Activated naive CD8-positive, alpha-beta T cell (primary cell): Measurements from ENCODE around the gene GNA12.
"Not testable (repeated sequence)": the region's sequence is repeated elsewhere in the genome, so short reads cannot be mapped to it uniquely, and the experiment has no call there.

Source experiments
- H3K27ac Mint-ChIP-seq: one replicate; pipeline ENCODE4 v1.8.0; 2021; ENCODE audit warnings: mixed read lengths
- H3K27me3 Mint-ChIP-seq: one replicate; pipeline ENCODE4 v1.8.0; 2021; ENCODE audit warnings: mixed read lengths
- H3K36me3 Mint-ChIP-seq: one replicate; pipeline ENCODE4 v1.8.0; 2021; ENCODE audit warnings: mixed read lengths
- H3K4me1 Mint-ChIP-seq: one replicate; pipeline ENCODE4 v1.8.0; 2021; ENCODE audit warnings: low read depth, mixed read lengths
- H3K4me3 Mint-ChIP-seq: one replicate; pipeline ENCODE4 v1.8.0; 2021; ENCODE audit warnings: mild to moderate bottlenecking, mixed read lengths
- H3K9me3 Mint-ChIP-seq: one replicate; pipeline ENCODE4 v1.8.0; 2021; ENCODE audit warnings: low read depth, mixed read lengths

The GNA12 gene

GRCh38 chr7:2759736-2760097 lies 84.4 kb downstream of the GNA12 start:
- peaks cover 44% of the 10 kb centered on the region for H3K4me1 Mint-ChIP-seq
- H3K36me3 Mint-ChIP-seq: peaks cover 23% of the 10 kb centered on the region
- no peak overlapping the region for H3K27ac Mint-ChIP-seq
- H3K4me3 Mint-ChIP-seq: no peak overlapping the region
- H3K9me3 Mint-ChIP-seq: no peaks in the 10 kb centered on the region
- H3K27me3 Mint-ChIP-seq: no peaks in the 10 kb centered on the region

- H3K36me3 Mint-ChIP-seq: peaks cover 26% of the 10 kb centered on the region
Measured at GRCh38 chr7:2758673-2759616, 85.2 kb downstream of the GNA12 start.

GRCh38 chr7:2757904-2758672 lies 86.0 kb downstream of the GNA12 start:
- H3K9me3 Mint-ChIP-seq: no peaks in the 10 kb centered on the region
- peaks cover 26% of the 10 kb centered on the region for H3K36me3 Mint-ChIP-seq
- peak overlapping the region; percentile 98 for H3K27ac Mint-ChIP-seq
- peak overlapping the region; percentile 56 for H3K4me3 Mint-ChIP-seq
- H3K4me1 Mint-ChIP-seq: peaks cover 44% of the 10 kb centered on the region
- H3K27me3 Mint-ChIP-seq: no peaks in the 10 kb centered on the region

More at GRCh38 chr7:2758673-2759616, 85.2 kb downstream of the GNA12 start:
- Mint-ChIP-seq H3K27ac (peak overlapping the region; percentile 98), H3K27me3 (no peaks in the 10 kb centered on the region), H3K9me3 (no peaks in the 10 kb centered on the region), H3K4me3 (peak overlapping the region; percentile 56), H3K4me1 (peaks cover 44% of the 10 kb centered on the region)

GRCh38 chr7:2757361-2757903 lies 86.7 kb downstream of the GNA12 start:
- Mint-ChIP-seq H3K4me1 (peaks cover 44% of the 10 kb centered on the region), H3K27ac (peak overlapping the region; percentile 98), H3K27me3 (no peaks in the 10 kb centered on the region), H3K4me3 (peak overlapping the region; percentile 56), H3K9me3 (no peaks in the 10 kb centered on the region), H3K36me3 (peaks cover 25% of the 10 kb centered on the region)

- H3K9me3 Mint-ChIP-seq: no peaks in the 10 kb centered on the region
- no peak overlapping the region for H3K4me3 Mint-ChIP-seq
- H3K27ac Mint-ChIP-seq: no peak overlapping the region
- H3K36me3 Mint-ChIP-seq: peaks cover 27% of the 10 kb centered on the region
- no peaks in the 10 kb centered on the region for H3K27me3 Mint-ChIP-seq
- peaks cover 35% of the 10 kb centered on the region for H3K4me1 Mint-ChIP-seq
Measured at GRCh38 chr7:2755531-2755930, 88.6 kb downstream of the GNA12 start.

- no peak overlapping the region for H3K27ac Mint-ChIP-seq
- H3K4me1 Mint-ChIP-seq: peaks cover 29% of the 10 kb centered on the region
- peaks cover 26% of the 10 kb centered on the region for H3K36me3 Mint-ChIP-seq
Measured at GRCh38 chr7:2754912-2755311, 89.2 kb downstream of the GNA12 start.

GRCh38 chr7:2754086-2754485 lies 90.0 kb downstream of the GNA12 start:
- Mint-ChIP-seq H3K9me3 (no peaks in the 10 kb centered on the region), H3K4me3 (no peak overlapping the region), H3K36me3 (peaks cover 23% of the 10 kb centered on the region), H3K27ac (no peak overlapping the region), H3K4me1 (peaks cover 23% of the 10 kb centered on the region), H3K27me3 (no peaks in the 10 kb centered on the region)

More at GRCh38 chr7:2754912-2755311, 89.2 kb downstream of the GNA12 start:
- no peaks in the 10 kb centered on the region for H3K9me3 Mint-ChIP-seq
- no peaks in the 10 kb centered on the region for H3K27me3 Mint-ChIP-seq
- H3K4me3 Mint-ChIP-seq: no peak overlapping the region

- Mint-ChIP-seq H3K4me3 (no peak overlapping the region), H3K36me3 (peaks cover 23% of the 10 kb centered on the region), H3K9me3 (no peaks in the 10 kb centered on the region), H3K27me3 (no peaks in the 10 kb centered on the region), H3K4me1 (peaks cover 16% of the 10 kb centered on the region), H3K27ac (no peak overlapping the region)
Measured at GRCh38 chr7:2753148-2753547, 91.0 kb downstream of the GNA12 start.

- peaks cover 20% of the 10 kb centered on the region for H3K36me3 Mint-ChIP-seq
- no peak overlapping the region for H3K27ac Mint-ChIP-seq
- H3K9me3 Mint-ChIP-seq: no peaks in the 10 kb centered on the region
- no peaks in the 10 kb centered on the region for H3K4me1 Mint-ChIP-seq
- H3K4me3 Mint-ChIP-seq: no peak overlapping the region
- no peaks in the 10 kb centered on the region for H3K27me3 Mint-ChIP-seq
Measured at GRCh38 chr7:2751086-2751485, 93.0 kb downstream of the GNA12 start.

GRCh38 chr7:2750004-2750407 lies 94.1 kb downstream of the GNA12 start:
- Mint-ChIP-seq H3K36me3 (peaks cover 11% of the 10 kb centered on the region), H3K27ac (no peak overlapping the region), H3K27me3 (no peaks in the 10 kb centered on the region), H3K9me3 (no peaks in the 10 kb centered on the region), H3K4me1 (peaks cover under 1% of the 10 kb centered on the region), H3K4me3 (no peak overlapping the region)

GRCh38 chr7:2748684-2749083 lies 95.4 kb downstream of the GNA12 start:
- H3K4me3 Mint-ChIP-seq, H3K27ac Mint-ChIP-seq, H3K27me3 Mint-ChIP-seq, H3K36me3 Mint-ChIP-seq, H3K9me3 Mint-ChIP-seq, H3K4me1 Mint-ChIP-seq: not testable (repeated sequence)

GRCh38 chr7:2743523-2744185 lies 100.5 kb downstream of the GNA12 start:
- not testable (repeated sequence) for H3K27me3 Mint-ChIP-seq, H3K9me3 Mint-ChIP-seq, H3K4me1 Mint-ChIP-seq, H3K36me3 Mint-ChIP-seq, H3K4me3 Mint-ChIP-seq, H3K27ac Mint-ChIP-seq

- no peaks in the 10 kb centered on the region for H3K27me3 Mint-ChIP-seq
Measured at GRCh38 chr7:2738766-2739549, 105.2 kb downstream of the GNA12 start.

More at GRCh38 chr7:2738766-2739549, 105.2 kb downstream of the GNA12 start:
- Mint-ChIP-seq H3K4me1 (peaks cover 17% of the 10 kb centered on the region), H3K27ac (no peak overlapping the region), H3K9me3 (no peaks in the 10 kb centered on the region), H3K36me3 (peaks cover 3% of the 10 kb centered on the region), H3K4me3 (no peak overlapping the region)
